Ascending aorta (tissue), 2 donors: ENCODE results near the gene ABCB11. TPM values are rescaled to one million over a fixed set of nuclear protein-coding genes. Genes with fewer than 3 reads are reported as not detected.

Experiments used
- DNase-seq, 2 donors: peaks; one replicate each; pipeline ENCODE4 v3.0.0-alpha.2; 2019; ENCODE audit warnings: low spot score in 2 of 2
- H3K27ac ChIP-seq, 2 donors: fragments of 200-600 bp; sonication (generic); one replicate each; pipeline ENCODE4 v1.5.1; 2016 to 2017; ENCODE audit warnings: mild to moderate bottlenecking in 1 of 2
- H3K27me3 ChIP-seq: fragments of 200-600 bp; sonication (generic); one replicate; pipeline ENCODE4 v1.5.1; 2017
- H3K36me3 ChIP-seq, 2 donors: fragments of 200-600 bp; sonication (generic); one replicate each; pipeline ENCODE4 v1.5.1; 2016
- H3K4me1 ChIP-seq, 2 donors: fragments of 200-600 bp; sonication (generic); one replicate each; pipeline ENCODE4 v1.5.1; 2016 to 2017; ENCODE audit warnings: mild to moderate bottlenecking in 1 of 2
- H3K4me3 ChIP-seq, 2 donors: fragments of 200-600 bp; sonication (generic); one replicate each; pipeline ENCODE4 v1.5.1; 2016 to 2017; ENCODE audit warnings: mild to moderate bottlenecking in 1 of 2
- H3K9me3 ChIP-seq, 2 donors: fragments of 200-600 bp; sonication (generic); one replicate each; pipeline ENCODE4 v1.5.1; 2016
- CTCF ChIP-seq, 3 experiments: fragments of 200-600 bp in 2 of 3; fragments of 450-650 bp in 1 of 3; sonication (generic) in 2 of 3; IDR thresholded peaks; one replicate each; pipeline ENCODE4 v1.5.1; 2016 to 2019; ENCODE audit warnings: antibody characterized with exemption in 3 of 3, mild to moderate bottlenecking in 1 of 3, moderate library complexity in 1 of 3
- intact Hi-C: fragments of 100-400 bp; cut with DNase I; formaldehyde crosslinking; loops from one replicate; pipeline ENCODE4 v1.15.1; 2023
- total RNA-seq: library from RNA; depleted of rRNA; stranded (reverse); fragments of >200 nt; gene quantifications from one replicate; pipeline ENCODE4 v1.1.0, GENCODE V29; 2016

Gene ABCB11
- total RNA-seq, 1 donor from 2014 or later, result not detected

GRCh38 chr2:168968342-168968741 is 62.8 kb downstream of the ABCB11 start:
- TF ChIP-seq CTCF (IDR thresholded peaks at IDR 0.05), result no peak
- Histone ChIP-seq H3K4me3 (no peak overlapping the region), H3K36me3 (no peaks in the 10 kb centered on the region), H3K9me3 (no peaks in the 10 kb centered on the region), H3K27ac (no peak overlapping the region), H3K4me1 (no peaks in the 10 kb centered on the region), H3K27me3 (no peaks in the 10 kb centered on the region)
- intact Hi-C loops, result loop anchor here (10.0 kb wide), 1 partner anchor 166 kb away; no protein-coding TSS in a partner anchor
- no peak for DNase-seq

GRCh38 chr2:168964251-168964807 is 66.8 kb downstream of the ABCB11 start:
- Histone ChIP-seq H3K4me1 (no peaks in the 10 kb centered on the region), H3K27ac (no peak overlapping the region), H3K27me3 (no peaks in the 10 kb centered on the region), H3K9me3 (no peaks in the 10 kb centered on the region), H3K36me3 (no peaks in the 10 kb centered on the region), H3K4me3 (no peak overlapping the region)
- no peak for TF ChIP-seq CTCF (IDR thresholded peaks at IDR 0.05)
- DNase-seq, result no peak
- intact Hi-C loops, result loop anchor here (10.0 kb wide), 1 partner anchor 170 kb away; no protein-coding TSS in a partner anchor

DNA sequence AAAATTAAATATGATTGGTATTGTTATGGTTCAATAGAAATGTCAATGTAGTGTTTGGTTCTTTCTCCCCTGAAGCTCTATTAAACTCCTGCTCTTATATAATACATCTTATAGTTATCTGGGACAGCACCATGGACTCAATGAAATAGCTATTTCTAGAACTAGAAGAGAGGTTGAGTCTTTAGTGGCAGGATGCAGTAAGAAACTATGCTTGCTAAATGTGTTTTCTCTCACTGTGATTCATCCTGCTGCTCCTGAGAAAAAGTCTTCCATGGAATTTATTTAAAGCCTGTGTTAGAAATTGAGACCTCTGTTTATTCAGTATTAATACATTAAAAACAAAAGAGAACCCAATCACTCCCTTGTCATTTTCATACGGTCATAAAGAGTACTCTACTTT is 68.5 kb downstream of the ABCB11 start:
- Histone ChIP-seq H3K27me3 (no peaks in the 10 kb centered on the region), H3K4me1 (no peaks in the 10 kb centered on the region), H3K9me3 (no peaks in the 10 kb centered on the region), H3K36me3 (no peaks in the 10 kb centered on the region), H3K27ac (no peak overlapping the region), H3K4me3 (no peak overlapping the region)
- no peak for TF ChIP-seq CTCF (IDR thresholded peaks at IDR 0.05)
- intact Hi-C loops, result loop anchor here (10.0 kb wide), 1 partner anchor 172 kb away; no protein-coding TSS in a partner anchor
- DNase-seq, result no peak

DNA sequence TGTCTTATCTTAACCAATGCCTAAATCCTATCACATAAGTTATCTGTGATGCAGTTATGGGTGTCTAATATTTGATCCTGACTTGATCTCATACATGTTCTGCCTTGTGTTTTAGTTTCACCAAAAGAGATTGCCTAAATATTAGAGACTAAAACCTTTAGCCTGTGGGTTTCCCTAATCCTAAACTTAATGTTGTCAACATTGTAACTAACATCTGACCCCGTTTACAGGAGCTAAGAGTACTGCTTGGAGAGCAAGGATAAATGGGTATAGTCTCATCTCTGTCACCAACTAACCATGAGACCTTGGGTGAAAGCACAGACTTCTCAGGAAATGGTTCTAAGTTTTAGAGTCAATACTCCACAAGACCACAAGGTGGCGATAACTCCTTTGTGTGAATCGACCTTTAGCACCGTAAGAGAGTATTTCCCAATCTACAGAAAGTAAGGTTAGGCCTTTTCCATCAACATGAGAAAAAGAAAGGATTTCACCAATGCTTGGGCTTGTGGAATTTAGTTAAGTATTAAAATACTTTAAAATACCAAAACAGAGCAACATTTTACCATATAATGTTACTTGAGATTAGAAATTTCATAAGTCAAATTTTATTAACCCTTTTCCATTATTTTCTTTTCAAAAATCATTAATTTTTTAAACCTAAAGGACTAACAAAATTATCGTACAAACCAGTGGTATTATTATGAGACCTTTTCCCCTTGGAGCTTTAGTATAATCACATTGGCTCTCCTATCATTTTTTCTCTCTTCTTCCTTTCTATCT is 69.5 kb downstream of the ABCB11 start:
- no peak for DNase-seq
- Histone ChIP-seq H3K4me1 (no peaks in the 10 kb centered on the region), H3K4me3 (no peak overlapping the region), H3K9me3 (no peaks in the 10 kb centered on the region), H3K36me3 (no peaks in the 10 kb centered on the region), H3K27ac (no peak overlapping the region), H3K27me3 (no peaks in the 10 kb centered on the region)
- TF ChIP-seq CTCF (IDR thresholded peaks at IDR 0.05), result peak; percentile 51 to 66 (median 54)
- intact Hi-C loops, result loop anchor here (10.0 kb wide), 1 partner anchor 173 kb away; no protein-coding TSS in a partner anchor

GRCh38 chr2:168956392-168956791 is 74.7 kb downstream of the ABCB11 start:
- Histone ChIP-seq H3K4me3 (no peak overlapping the region), H3K27ac (no peak overlapping the region), H3K9me3 (no peaks in the 10 kb centered on the region), H3K27me3 (no peaks in the 10 kb centered on the region), H3K36me3 (no peaks in the 10 kb centered on the region), H3K4me1 (no peaks in the 10 kb centered on the region)
- no peak for DNase-seq
- no peak for TF ChIP-seq CTCF (IDR thresholded peaks at IDR 0.05)
- intact Hi-C loops, result no loop called here
